Fibroblast of lung (primary cell): ENCODE data around the gene MMP20.

Source experiments
- EZH2 ChIP-seq: IDR thresholded peaks from 2 replicates; pipeline ENCODE4 v1.5.1; 2012; ENCODE audit warnings: low read length, control low read depth, mild to moderate bottlenecking; ENCODE audit errors: missing control alignments
- TF ChIP-seq, protein P1 (sequence below), 2 donors: IDR thresholded peaks in 1 of 2; conservative IDR thresholded peaks in 1 of 2; 1 replicate in 1 of 2; 2 replicates in 1 of 2; pipeline ENCODE4 v1.5.1; 2011 to 2012; ENCODE audit warnings: low read length in 2 of 2, control low read depth in 1 of 2, inconsistent platforms in 1 of 2, low read depth in 1 of 2, mild to moderate bottlenecking in 1 of 2

DNA sequence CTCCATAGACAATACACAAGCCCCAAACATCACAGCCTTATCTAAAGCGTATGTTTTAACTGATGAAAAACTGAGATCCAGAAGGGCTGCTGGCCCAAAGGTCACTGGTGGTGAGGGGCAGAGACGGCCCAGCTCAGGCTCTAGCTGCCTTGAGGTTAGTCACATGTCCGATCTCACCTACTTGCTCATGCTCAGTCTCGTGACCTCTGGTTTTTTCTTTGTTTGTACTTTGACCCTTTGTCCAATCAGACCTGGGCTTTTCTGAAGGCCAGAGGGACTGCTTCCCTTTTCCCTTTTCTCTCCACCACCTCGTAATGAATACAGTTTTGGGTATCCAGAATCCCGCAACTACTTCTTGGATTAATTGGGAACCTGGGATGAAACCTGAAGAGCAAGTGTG lies 28.6 kb downstream of the MMP20 start:
- TF ChIP-seq EZH2 = no peak
- TF ChIP-seq, protein P1, sequence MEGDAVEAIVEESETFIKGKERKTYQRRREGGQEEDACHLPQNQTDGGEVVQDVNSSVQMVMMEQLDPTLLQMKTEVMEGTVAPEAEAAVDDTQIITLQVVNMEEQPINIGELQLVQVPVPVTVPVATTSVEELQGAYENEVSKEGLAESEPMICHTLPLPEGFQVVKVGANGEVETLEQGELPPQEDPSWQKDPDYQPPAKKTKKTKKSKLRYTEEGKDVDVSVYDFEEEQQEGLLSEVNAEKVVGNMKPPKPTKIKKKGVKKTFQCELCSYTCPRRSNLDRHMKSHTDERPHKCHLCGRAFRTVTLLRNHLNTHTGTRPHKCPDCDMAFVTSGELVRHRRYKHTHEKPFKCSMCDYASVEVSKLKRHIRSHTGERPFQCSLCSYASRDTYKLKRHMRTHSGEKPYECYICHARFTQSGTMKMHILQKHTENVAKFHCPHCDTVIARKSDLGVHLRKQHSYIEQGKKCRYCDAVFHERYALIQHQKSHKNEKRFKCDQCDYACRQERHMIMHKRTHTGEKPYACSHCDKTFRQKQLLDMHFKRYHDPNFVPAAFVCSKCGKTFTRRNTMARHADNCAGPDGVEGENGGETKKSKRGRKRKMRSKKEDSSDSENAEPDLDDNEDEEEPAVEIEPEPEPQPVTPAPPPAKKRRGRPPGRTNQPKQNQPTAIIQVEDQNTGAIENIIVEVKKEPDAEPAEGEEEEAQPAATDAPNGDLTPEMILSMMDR (conservative IDR thresholded peaks at IDR 0.05 in 1 of 2, IDR thresholded peaks at IDR 0.05 in 1 of 2; ENCODE audit: low read depth in 1 of 2, low read length in 2 of 2) = no peak
